ENCODE measurements around the gene PDE7B.
"Not testable (repeated sequence)": the region's sequence is repeated elsewhere in the genome, so short reads cannot be mapped to it uniquely, and the experiment has no call there.

PDE7B gene

DNA sequence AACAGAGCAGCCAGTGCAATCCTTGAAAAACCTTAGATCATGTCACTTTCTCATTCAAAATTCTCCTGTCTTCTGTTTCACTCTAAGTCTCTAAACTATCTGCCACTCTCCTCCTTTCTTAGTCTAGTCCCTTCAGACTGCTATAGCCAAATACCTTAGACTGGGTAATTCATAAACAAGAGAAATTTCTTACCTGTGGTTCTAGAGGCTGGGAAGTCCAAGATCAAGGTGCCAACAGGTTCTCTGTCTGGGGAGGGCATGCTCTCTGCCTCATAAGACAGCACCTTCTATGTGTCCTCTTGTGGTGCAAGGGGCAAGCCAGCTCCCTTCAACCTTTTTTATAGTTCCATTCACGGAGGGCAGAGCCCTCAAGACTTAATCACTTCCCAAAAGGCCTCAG is 242.3 kb downstream of the PDE7B start:
- in situ Hi-C loops (cut with HindIII; ENCODE audit: low sequenced_read_pairs): no loop called here

DNA sequence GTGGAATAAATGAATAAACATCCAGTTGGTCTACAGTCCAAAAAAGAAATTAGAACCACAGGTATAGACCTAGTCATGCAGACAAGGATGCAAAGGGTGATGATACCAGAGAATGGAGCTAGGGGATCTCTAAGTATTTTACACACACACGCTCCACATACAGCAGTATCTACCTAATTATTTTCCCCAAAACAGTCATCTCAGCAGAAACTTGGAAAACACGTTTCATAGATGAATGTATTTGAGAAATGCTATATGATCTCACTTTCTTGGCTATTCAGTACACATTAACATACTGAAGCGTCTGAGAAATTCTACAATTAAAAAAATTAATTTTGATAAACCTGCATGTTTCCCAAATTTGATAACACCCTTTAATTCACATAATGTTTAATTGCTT is 243.3 kb downstream of the PDE7B start:
- in situ Hi-C loops (cut with HindIII; ENCODE audit: low sequenced_read_pairs): no loop called here

DNA sequence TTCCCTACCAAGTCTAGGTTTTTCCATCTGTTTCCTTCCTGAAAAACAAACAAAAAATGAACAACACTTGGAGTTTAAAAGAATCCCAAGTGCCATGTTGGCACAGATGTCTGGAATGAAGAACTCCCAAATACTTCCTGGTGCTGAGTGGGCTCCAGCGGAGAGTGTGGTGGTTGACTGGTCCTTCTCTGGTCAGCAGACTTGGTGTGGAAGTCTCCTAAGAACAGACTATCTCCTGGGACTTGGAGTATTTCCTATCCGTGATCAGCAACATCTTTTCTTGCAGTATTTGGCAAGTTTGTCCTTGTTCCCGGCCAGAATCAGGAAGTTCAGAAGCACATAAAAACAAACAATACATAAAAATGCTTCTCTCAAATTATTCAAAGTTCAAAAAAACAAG is 244.5 kb downstream of the PDE7B start:
- in situ Hi-C loops (cut with HindIII; ENCODE audit: low sequenced_read_pairs): no loop called here

DNA sequence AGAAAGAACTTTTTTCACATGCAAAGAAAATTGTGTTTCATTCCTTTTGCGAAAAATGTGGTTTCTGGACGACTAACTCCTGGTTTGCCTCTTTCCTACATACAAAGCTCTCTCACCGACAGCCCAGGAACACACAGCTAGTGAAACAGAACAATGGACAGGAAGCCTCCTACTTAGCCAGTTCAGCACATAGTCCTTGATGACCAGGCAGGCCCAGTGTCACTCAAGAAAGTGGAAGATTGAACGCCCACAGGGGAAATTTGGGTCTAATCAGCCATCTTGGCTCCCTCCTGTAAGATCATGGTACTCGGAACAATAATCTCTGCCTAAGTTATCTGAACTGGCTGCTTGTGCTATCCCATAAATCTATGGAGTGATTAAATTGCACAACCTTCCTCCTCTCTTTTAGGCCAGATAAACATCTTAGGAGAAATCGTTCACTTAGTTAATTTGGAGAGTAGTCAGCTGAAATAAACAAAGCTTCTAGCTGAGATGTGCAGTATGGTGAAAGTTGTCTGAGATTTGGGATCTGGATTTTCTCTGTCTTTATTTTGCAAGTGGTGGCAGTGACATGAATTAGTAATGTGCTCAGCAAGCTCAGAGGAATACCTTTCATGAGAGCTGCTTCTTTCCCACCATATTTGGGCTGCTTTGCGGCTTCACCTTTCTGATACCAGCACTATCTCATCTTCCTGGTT is 251.6 kb downstream of the PDE7B start:
- in situ Hi-C loops (cut with HindIII; ENCODE audit: low sequenced_read_pairs): no loop called here

DNA sequence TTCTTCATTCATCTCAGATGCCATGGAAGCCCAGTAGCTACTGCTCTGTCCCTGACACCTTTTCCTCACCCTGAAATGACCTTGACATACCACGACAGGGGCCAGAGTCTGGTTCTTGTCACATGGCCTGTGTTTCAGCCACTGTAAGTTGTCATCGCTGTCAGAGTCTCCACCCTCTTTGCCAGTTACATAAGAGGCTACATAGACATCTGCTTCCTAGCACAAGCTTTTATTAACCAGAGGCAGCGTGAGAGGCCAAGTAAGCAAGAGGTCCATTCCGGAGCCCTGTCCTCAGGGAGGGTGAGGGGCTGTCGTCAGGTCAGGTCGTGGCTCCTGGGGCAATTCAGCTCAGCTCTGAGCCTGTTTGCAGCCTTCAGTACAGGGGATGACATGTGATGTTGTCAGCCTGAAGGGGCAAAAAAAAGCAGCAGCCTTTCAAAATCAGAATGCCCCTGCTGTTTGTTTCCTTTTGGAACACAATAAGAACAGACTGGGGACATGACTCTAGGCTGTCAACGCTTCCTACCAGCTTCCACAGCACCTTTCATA is 252.3 kb downstream of the PDE7B start:
- in situ Hi-C loops (cut with HindIII; ENCODE audit: low sequenced_read_pairs): no loop called here

DNA sequence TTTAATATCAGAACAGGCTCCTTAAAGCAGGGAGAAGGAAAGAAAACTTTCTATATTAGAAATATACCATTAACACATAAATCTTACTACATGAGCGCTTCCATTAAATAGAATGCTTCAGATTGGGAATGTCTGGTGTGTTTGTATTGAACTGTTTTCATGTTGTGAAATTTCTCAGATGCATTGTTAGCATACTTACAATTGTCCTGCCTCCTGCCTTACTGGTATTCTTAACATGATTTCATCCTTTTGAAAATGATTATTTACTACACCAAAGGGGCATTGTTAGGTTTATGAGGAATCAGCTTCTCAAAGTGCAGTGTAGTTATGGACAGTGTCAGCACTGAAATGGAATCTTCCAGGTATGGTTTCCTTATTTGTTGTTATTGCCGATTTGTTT is 253.1 kb downstream of the PDE7B start:
- in situ Hi-C loops (cut with HindIII; ENCODE audit: low sequenced_read_pairs): no loop called here

DNA sequence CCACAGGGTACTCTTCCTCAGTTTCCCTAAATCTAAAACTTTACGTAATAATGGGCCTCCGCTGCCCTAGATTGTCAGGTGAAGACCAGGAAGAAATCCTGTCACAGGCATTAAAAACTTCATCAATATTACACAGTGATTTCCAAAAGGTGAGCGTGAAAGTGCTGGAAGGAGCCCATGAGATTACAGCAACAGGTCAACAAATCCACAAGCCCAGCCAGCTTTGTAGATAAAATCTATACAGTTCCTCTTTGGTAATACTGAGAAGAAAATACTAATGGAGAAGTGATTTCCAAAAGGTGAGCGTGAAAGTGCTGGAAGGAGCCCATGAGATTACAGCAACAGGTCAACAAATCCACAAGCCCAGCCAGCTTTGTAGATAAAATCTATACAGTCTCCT is 254.3 kb downstream of the PDE7B start:
- in situ Hi-C loops (cut with HindIII; ENCODE audit: low sequenced_read_pairs): not testable (repeated sequence)

DNA sequence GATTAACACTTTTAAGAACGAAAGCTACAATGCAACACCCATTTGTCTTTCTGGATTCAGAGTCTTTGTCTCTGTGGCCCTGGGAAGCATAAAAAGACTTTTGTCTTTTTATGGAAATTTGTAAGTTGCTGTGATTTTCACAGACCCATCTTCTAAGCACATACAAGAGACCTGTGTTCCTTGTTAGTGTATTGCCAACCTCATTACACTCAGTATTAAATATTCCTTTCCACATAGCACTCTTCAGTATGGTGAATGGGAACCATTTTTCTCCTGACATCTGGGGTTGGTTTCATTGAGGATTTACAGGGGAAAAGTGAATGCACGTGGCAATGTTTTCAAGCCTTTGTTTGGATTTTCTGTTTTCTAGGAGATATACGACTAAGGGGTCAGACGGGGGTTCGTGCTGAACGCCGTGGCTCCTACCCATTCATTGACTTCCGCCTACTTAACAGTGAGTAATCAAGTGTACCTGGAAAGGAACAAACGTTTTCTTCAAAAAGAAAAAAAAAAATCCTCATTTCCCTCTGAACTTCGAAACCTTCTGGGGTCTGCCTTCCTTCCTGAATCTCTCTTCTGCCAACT is 257.0 kb downstream of the PDE7B start:
- in situ Hi-C loops (cut with HindIII; ENCODE audit: low sequenced_read_pairs): no loop called here

DNA sequence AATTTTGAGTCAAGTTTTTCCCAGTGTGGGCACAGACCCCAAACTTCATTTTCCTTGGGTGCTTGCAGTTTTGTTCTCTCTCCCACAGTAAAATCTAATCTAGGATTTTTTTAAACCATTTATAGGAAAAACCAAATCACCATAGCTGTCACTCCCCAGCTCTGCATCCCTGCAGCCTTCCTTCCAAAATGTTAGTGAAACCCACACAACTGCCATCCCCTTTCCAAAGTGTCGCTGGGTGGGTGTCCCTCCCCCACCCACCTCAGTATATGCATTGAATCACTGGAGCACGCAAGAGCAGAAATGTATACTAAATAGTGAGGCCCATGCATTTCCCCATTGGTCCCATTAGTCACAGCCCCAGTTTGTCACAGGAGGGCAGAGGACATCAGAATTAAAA is 260.3 kb downstream of the PDE7B start:
- in situ Hi-C loops (cut with HindIII; ENCODE audit: low sequenced_read_pairs): no loop called here

DNA sequence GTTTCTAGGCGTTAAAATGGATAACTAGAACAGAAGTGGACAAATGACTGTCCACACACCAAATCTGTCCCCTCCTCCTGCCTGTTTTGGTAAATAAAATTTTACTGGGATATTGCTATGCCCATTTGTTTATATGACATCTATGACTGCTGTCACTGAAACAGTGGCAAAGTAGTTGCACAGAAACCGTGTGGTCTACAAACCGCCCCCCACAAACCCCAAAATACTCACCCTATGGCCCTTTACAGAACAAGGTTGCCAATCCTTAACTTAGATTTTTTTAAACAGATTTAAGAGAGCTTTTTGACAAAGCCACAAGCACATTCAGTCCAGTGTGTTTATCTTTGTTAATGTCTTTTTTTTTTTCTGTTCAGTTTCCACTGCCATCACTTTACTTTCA is 260.8 kb downstream of the PDE7B start:
- in situ Hi-C loops (cut with HindIII; ENCODE audit: low sequenced_read_pairs): no loop called here

DNA sequence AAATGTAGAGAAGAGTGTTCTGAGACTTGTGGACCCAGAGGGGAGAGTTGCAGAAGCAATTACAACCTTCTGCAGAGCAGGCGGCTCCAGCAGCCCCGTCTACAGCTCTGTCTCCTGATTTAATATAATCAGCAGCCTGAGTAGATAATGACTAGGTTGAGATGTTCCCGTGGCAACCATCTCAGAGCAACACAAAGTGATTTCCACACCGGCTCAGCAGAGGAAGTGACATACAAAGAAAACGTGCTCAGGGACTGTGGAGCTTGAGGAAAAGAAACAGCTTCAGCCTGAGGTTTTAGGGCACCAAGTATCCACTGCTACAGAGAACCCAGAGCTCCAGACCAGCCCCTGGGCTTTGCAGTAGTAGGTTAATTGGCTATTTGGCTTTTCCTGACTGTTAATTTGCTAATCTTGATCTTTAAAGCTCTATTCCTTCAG is 262.3 kb downstream of the PDE7B start:
- in situ Hi-C loops (cut with HindIII; ENCODE audit: low sequenced_read_pairs): no loop called here

DNA sequence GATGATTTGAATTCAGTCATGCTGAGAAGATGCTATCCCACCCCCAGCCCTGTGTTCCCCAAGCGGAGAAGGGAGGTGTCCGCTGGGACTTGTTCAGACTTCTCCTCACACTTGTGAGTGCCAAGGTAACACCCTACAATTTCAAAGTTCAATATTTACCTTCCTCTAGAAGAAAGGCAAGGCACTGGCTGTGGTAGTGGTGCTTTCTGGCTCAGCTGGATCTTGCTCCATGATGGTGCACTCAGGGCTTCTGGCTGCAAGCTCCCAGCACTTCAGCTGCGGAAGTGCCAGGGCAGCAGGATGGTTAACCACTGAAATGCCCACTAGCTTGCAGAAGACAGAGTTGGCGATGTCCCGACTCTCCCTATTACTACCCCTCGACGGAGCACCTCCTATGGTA is 263.2 kb downstream of the PDE7B start:
- in situ Hi-C loops (cut with HindIII; ENCODE audit: low sequenced_read_pairs): loop anchor here (5.0 kb wide), 1 partner anchor 57 kb away; no protein-coding TSS in a partner anchor

DNA sequence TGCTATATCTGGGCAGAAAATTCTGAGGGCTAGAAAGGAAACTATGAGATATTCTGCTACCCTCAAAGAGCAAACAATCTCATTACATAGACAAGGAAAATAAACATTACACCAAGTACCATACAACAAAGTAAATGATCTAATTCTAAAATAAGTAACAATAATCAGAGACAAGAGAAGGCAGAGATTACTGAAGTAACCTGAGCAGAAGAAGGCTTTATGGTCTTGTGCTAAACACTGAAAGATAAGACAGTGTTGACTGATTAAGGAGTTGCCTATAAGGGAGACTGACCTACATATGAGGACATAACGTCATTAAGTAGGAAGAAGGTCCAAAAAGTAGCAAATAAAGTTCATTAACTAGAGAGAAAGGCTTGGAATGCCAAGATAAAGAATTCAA is 264.4 kb downstream of the PDE7B start:
- in situ Hi-C loops (cut with HindIII; ENCODE audit: low sequenced_read_pairs): loop anchor here (5.0 kb wide), 1 partner anchor 59 kb away; no protein-coding TSS in a partner anchor

DNA sequence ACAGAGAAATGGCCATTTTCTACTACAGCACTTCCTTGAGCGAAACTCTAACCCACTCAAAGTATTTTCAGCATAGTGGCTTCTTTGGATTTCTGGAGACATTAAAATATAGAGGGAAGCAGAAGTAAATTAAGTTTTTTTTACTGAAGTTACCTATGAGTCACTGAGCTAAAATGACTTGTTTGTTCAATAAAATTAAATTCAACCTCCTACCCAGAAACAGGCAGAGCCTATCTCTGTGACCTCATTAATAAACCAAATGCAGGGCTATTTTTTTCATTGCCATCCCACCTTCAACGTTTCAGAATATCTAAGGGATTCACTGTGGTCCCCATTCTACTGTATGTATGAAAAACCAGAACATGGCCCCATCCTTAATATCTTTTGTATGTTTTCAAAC is 265.6 kb downstream of the PDE7B start:
- in situ Hi-C loops (cut with HindIII; ENCODE audit: low sequenced_read_pairs): loop anchor here (5.0 kb wide), 1 partner anchor 60 kb away; no protein-coding TSS in a partner anchor

DNA sequence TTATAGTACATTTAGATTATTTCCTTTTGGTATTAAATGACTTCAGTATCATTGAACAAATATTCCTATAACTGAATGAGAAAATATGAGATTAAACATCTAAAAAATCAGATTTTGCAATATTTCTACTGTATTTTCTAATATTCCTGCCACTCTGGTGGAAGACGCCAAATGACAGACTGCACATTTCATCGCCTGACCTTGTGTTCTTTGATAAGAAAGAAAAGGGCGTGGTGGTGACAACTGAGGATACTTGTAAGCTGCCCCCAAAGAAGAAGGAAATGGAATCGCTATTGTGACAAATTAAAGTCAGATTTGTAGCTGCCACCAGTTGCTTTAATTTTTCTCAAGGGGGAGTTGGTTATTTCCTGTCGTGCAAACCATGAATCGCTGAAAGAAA is 267.3 kb downstream of the PDE7B start:
- in situ Hi-C loops (cut with HindIII; ENCODE audit: low sequenced_read_pairs): loop anchor here (5.0 kb wide), 1 partner anchor 61 kb away; no protein-coding TSS in a partner anchor

DNA sequence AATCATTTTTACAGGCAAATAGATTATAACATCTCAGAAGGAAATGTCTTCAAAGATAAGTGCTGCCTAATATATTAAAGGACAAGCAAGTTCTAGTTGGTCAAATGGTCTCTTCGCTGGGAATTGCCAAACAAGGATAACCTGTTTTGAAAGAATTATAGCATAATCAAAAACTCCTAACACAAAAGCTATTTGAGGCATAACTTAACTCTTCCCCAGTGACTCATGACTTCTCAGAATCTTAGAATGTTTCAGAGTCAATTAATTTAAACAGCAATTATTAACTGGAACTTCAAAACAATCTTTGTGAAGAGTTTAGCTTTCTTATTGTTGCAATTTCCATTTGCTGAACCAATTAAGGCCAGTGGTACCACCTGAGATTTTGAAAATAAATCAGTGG is 272.0 kb downstream of the PDE7B start:
- in situ Hi-C loops (cut with HindIII; ENCODE audit: low sequenced_read_pairs): no loop called here

DNA sequence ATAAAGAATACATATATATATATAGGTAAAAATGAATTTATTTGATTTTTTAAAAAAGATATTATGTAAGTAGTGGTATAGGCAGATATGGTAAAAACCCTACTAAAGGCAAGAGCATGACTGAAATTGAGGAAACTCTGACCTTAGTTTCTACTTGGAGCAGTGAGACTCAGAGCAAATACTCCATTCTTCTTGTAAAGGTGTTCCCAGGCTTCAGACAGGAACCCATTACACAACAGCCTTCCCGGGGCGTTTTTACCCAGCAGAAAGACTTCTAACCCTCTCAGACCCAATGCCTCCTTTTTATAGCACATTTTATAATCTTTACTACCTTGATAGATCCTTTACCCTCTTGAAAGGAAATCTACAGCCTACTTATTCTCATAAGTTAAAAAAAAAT is 274.1 kb downstream of the PDE7B start:
- in situ Hi-C loops (cut with HindIII; ENCODE audit: low sequenced_read_pairs): no loop called here

DNA sequence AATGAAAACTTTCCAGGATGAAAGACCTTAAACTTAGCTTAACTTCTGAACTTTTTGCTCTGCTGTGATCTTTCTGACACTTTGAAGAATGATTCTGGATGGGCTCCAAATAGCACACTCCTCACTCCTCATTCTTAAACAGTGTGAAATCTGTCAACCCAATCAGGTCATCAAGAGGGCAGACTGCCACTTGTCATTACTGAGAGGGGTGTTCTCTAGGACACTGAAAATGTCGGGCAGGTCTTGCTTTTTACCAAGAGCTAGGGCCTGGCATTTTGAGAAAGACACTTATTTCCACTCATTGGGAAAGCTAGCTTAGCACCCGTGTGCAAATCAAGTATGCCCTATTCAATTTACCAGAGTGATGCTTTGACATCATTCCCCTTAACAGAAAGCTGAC is 276.4 kb downstream of the PDE7B start:
- in situ Hi-C loops (cut with HindIII; ENCODE audit: low sequenced_read_pairs): no loop called here

DNA sequence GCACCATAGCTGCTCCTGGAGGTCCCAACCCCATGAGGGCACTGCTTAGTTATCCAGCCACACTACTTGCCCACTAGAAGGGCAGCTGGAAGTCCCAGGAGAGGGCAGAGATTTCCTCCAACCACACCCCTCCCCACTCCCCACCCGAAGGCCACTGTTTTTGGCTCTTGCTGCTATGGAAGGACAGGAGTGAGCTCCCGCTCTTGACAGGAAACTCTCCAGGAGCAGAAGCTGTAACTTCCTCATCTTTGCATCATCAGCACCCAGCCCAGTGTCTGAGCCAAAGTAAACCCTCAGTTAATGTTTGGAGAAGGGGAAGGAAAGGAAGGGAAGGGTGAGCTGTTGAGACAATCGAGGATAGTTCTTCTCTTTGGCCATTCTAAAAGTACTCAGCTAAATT is 277.9 kb downstream of the PDE7B start:
- in situ Hi-C loops (cut with HindIII; ENCODE audit: low sequenced_read_pairs): no loop called here

DNA sequence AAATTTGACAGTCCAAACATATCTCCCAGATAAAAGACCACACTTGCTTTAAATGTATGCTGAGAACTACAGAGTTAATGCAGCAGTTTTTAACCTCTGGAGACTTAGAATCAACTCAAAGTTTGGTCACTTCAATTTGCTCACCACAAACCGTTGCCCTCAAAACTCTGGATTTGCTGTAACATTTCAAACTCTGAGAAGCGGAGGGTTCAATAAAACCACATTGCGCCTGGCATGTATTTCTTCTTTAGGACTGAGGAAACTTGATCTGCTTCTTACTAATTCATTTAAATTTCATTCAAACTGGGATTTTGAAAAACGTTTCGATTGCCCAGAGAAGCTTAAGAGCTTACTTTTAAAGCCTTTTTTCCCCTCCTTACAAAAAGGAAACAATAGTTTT is 282.8 kb downstream of the PDE7B start:
- in situ Hi-C loops (cut with HindIII; ENCODE audit: low sequenced_read_pairs): no loop called here

DNA sequence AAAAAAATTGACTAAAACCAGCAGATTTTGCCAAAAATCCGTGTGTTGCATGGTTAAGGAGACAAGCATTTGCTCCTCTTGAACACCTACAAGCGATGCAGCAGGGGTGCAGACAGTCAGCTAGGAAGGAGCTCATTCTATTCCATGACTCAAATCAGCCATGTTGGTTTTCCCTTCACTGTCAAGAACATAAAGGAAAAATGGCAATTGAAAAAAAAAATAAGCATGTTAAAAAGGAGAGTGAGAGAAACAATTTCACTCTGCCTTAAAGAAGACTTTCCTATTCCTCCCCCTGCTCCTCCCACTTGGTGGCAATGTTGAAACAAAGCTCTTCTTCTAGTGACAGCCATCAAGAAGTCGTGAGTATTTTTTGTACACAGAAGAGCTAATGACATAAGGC is 283.2 kb downstream of the PDE7B start:
- in situ Hi-C loops (cut with HindIII; ENCODE audit: low sequenced_read_pairs): no loop called here

DNA sequence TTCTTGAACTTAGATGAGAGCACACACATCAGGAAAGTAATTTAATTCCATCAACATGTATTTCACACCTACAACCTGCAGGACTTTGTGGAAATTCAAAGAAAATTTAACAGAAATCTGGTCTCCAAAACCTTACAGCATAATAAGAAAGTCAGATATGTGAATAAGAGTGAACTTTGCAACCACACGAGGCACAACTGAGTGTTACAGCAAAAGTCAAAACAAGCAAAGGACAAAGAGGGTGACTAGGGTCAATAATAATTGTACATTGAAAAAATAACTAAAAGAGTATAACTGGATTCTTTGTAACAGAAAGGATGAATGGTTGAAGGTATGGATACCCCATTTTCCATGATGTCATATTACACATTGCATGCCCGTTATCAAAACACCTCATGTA is 284.8 kb downstream of the PDE7B start:
- in situ Hi-C loops (cut with HindIII; ENCODE audit: low sequenced_read_pairs): no loop called here
